ENCODE results near the gene GALNT7. TPM values are rescaled to one million over a fixed set of nuclear protein-coding genes. Genes with fewer than 3 reads are reported as not detected.
A peak's percentile ranks its signal among the peaks of the same experiment; 100 is the strongest.

GALNT7 gene
- total and polyA plus RNA-seq, 10 of the 15 experiments (the other 5 are each of a cell fraction or from before 2014, with no cell fraction given), result 14.2 to 33.2 (median 28.9) TPM

DNA sequence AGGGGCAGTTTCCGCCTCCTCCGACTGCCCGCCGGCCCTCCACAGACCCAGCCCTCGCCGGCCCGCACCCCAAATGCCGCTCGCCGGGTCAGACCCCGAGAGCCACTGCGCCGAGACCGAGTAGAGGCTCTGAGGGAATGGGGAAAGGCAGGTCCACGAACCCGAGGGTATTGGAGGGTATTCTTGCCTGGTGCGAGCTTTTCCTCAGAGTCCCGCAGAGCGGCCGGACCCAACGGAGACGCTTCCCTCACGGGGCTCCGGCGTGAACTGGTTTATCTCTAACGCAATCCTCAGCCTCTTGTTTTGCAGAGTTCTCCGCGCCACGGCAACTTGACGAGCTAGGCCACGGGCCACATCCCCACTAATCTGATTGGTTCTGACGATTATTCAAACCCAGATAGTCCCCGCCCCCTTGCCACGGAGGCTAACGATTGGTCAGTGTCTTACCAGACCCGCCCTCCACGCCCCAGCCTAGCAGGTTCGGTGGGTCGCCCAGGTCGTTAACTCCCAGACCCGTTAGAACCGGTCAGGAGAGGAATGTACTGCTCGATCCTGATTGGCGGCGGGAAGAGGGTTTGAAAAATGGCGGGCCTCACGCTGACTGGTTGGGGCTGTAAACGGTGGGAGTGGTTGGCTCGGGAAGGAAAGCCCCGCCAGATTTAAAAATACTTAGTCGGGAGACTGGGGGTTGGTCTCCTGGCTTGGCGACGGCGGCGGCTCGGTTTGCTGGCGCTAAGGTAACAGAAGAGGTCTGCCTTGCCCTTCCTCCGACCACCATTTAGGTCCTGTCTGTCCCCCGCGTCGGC, 165.7 kb downstream of the GALNT7 start, which contains the start of gene HMGB2 (continued):
- TF ChIP-seq HDAC6 (IDR thresholded peaks at IDR 0.05; ENCODE audit: unreplicated experiment) (no peak), TAF1 (IDR thresholded peaks at IDR 0.05; ENCODE audit: borderline replicate concordance, low read depth, low read length) (peak; percentile 96), SREBF1 (IDR thresholded peaks at IDR 0.05; ENCODE audit: low read length) (no peak), IKZF1 (conservative IDR thresholded peaks at IDR 0.05) (no peak), TCF7 (IDR thresholded peaks at IDR 0.05; ENCODE audit: borderline replicate concordance) (no peak), FOXK2 (IDR thresholded peaks at IDR 0.05) (no peak), CHD2 (IDR thresholded peaks at IDR 0.05; ENCODE audit: borderline replicate concordance, low read depth, low read length) (peak; percentile 90), TCF12 (IDR thresholded peaks at IDR 0.05; ENCODE audit: low read depth, low read length) (peak; percentile 27; the same call in 1 of the 2 replicates), GABPA (IDR thresholded peaks at IDR 0.05; ENCODE audit: low read depth) (no peak), SPI1 (IDR thresholded peaks at IDR 0.05; ENCODE audit: borderline replicate concordance, insufficient read depth, low read depth, low read length) (no peak), NFXL1 (IDR thresholded peaks at IDR 0.05; ENCODE audit: borderline replicate concordance) (no peak), STAT3 (IDR thresholded peaks at IDR 0.05; ENCODE audit: low read depth, low read length) (no peak), MEF2B (IDR thresholded peaks at IDR 0.05; ENCODE audit: partially characterized antibody, poor library complexity, severe bottlenecking) (peak; percentile 73), HCFC1 (IDR thresholded peaks at IDR 0.05; ENCODE audit: low read length) (no peak; the same call in 1 of the 2 replicates), NRF1 (conservative IDR thresholded peaks at IDR 0.05; ENCODE audit: low read depth, low read length) (no peak), KLF5 (IDR thresholded peaks at IDR 0.05; ENCODE audit: partially characterized antibody) (peak; percentile 42), RCOR1 (conservative IDR thresholded peaks at IDR 0.05; ENCODE audit: low read depth, low read length) (0 out of 2 replicates have a peak, but pooled peaks have one; percentile 56), NR2F1 (conservative IDR thresholded peaks at IDR 0.05) (0 out of 2 replicates have a peak, but pooled peaks have one; percentile 39), POLR2AphosphoS5 (IDR thresholded peaks at IDR 0.05; ENCODE audit: low read length) (peak; percentile 99), SP1 (IDR thresholded peaks at IDR 0.05; ENCODE audit: low read depth, low read length) (peak; percentile 95)
- TF ChIP-seq, protein P1, sequence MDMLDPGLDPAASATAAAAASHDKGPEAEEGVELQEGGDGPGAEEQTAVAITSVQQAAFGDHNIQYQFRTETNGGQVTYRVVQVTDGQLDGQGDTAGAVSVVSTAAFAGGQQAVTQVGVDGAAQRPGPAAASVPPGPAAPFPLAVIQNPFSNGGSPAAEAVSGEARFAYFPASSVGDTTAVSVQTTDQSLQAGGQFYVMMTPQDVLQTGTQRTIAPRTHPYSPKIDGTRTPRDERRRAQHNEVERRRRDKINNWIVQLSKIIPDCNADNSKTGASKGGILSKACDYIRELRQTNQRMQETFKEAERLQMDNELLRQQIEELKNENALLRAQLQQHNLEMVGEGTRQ (IDR thresholded peaks at IDR 0.05; ENCODE audit: borderline replicate concordance, low read depth, low read length), result peak; percentile 35; the same call in 1 of the 2 replicates
- TF ChIP-seq, protein P2, sequence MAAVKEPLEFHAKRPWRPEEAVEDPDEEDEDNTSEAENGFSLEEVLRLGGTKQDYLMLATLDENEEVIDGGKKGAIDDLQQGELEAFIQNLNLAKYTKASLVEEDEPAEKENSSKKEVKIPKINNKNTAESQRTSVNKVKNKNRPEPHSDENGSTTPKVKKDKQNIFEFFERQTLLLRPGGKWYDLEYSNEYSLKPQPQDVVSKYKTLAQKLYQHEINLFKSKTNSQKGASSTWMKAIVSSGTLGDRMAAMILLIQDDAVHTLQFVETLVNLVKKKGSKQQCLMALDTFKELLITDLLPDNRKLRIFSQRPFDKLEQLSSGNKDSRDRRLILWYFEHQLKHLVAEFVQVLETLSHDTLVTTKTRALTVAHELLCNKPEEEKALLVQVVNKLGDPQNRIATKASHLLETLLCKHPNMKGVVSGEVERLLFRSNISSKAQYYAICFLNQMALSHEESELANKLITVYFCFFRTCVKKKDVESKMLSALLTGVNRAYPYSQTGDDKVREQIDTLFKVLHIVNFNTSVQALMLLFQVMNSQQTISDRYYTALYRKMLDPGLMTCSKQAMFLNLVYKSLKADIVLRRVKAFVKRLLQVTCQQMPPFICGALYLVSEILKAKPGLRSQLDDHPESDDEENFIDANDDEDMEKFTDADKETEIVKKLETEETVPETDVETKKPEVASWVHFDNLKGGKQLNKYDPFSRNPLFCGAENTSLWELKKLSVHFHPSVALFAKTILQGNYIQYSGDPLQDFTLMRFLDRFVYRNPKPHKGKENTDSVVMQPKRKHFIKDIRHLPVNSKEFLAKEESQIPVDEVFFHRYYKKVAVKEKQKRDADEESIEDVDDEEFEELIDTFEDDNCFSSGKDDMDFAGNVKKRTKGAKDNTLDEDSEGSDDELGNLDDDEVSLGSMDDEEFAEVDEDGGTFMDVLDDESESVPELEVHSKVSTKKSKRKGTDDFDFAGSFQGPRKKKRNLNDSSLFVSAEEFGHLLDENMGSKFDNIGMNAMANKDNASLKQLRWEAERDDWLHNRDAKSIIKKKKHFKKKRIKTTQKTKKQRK (IDR thresholded peaks at IDR 0.05; ENCODE audit: low read depth, low read length), result no peak
- TF ChIP-seq, protein P3, sequence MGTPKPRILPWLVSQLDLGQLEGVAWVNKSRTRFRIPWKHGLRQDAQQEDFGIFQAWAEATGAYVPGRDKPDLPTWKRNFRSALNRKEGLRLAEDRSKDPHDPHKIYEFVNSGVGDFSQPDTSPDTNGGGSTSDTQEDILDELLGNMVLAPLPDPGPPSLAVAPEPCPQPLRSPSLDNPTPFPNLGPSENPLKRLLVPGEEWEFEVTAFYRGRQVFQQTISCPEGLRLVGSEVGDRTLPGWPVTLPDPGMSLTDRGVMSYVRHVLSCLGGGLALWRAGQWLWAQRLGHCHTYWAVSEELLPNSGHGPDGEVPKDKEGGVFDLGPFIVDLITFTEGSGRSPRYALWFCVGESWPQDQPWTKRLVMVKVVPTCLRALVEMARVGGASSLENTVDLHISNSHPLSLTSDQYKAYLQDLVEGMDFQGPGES (IDR thresholded peaks at IDR 0.05), result peak; percentile 86
- TF ChIP-seq, protein P4, sequence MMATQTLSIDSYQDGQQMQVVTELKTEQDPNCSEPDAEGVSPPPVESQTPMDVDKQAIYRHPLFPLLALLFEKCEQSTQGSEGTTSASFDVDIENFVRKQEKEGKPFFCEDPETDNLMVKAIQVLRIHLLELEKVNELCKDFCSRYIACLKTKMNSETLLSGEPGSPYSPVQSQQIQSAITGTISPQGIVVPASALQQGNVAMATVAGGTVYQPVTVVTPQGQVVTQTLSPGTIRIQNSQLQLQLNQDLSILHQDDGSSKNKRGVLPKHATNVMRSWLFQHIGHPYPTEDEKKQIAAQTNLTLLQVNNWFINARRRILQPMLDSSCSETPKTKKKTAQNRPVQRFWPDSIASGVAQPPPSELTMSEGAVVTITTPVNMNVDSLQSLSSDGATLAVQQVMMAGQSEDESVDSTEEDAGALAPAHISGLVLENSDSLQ (IDR thresholded peaks at IDR 0.05), result peak; percentile 82

Measured in GM12878 (cell line).